Ishikawa (cell line): ENCODE data around the gene TXLNB.

Source experiments
- CEBPB ChIP-seq: IDR thresholded peaks from 2 replicates; pipeline ENCODE4 v1.6.1; 2012
- CREB1 ChIP-seq: IDR thresholded peaks from 2 replicates; pipeline ENCODE4 v1.6.1; 2012; ENCODE audit warnings: low read depth
- EGR1 ChIP-seq: IDR thresholded peaks from 2 replicates; pipeline ENCODE4 v1.6.1; 2012
- EP300 ChIP-seq: IDR thresholded peaks from 2 replicates; pipeline ENCODE4 v1.6.1; 2012; ENCODE audit warnings: borderline replicate concordance
- FOXM1 ChIP-seq: IDR thresholded peaks from 2 replicates; pipeline ENCODE4 v1.6.1; 2012; ENCODE audit warnings: low read depth, borderline replicate concordance
- MAX ChIP-seq: IDR thresholded peaks from 2 replicates; pipeline ENCODE4 v1.6.1; 2012
- NFIC ChIP-seq: IDR thresholded peaks from 2 replicates; pipeline ENCODE4 v1.6.1; 2012
- RAD21 ChIP-seq: IDR thresholded peaks from 2 replicates; pipeline ENCODE4 v1.6.1; 2012; ENCODE audit warnings: low read depth
- REST ChIP-seq: IDR thresholded peaks from 2 replicates; pipeline ENCODE4 v1.6.1; 2012; ENCODE audit warnings: low read depth, mild to moderate bottlenecking
- TAF1 ChIP-seq: IDR thresholded peaks from 2 replicates; pipeline ENCODE4 v1.6.1; 2012; ENCODE audit warnings: low read depth, mild to moderate bottlenecking
- TCF12 ChIP-seq: IDR thresholded peaks from 2 replicates; pipeline ENCODE4 v1.6.1; 2012; ENCODE audit warnings: low read depth
- TEAD4 ChIP-seq: IDR thresholded peaks from 2 replicates; pipeline ENCODE4 v1.6.1; 2012
- USF1 ChIP-seq: IDR thresholded peaks from 2 replicates; pipeline ENCODE4 v1.6.1; 2012
- YY1 ChIP-seq: IDR thresholded peaks from 2 replicates; pipeline ENCODE4 v1.6.1; 2012; ENCODE audit warnings: low read depth
- ZBTB7A ChIP-seq: IDR thresholded peaks from 2 replicates; pipeline ENCODE4 v1.6.1; 2012; ENCODE audit warnings: low read depth

Gene TXLNB

GRCh38 chr6:139325125-139325524 is 33.3 kb upstream of the TXLNB start:
- TF ChIP-seq CREB1 (no peak), MAX (no peak), RAD21 (no peak), EP300 (no peak), USF1 (no peak), TCF12 (no peak), ZBTB7A (no peak), REST (no peak), CEBPB (no peak), TAF1 (no peak), TEAD4 (no peak), NFIC (no peak), FOXM1 (no peak), EGR1 (no peak)

- TF ChIP-seq NFIC = no peak
- no peak for TF ChIP-seq YY1
- no peak for TF ChIP-seq USF1
- no peak for TF ChIP-seq MAX
- TF ChIP-seq RAD21 = no peak
- TF ChIP-seq TCF12 = no peak
- TF ChIP-seq EGR1 = no peak
- no peak for TF ChIP-seq TAF1
- no peak for TF ChIP-seq ZBTB7A
- no peak for TF ChIP-seq EP300
- TF ChIP-seq CEBPB = no peak
- no peak for TF ChIP-seq CREB1
Observed at GRCh38 chr6:139324301-139324555, 32.4 kb upstream of the TXLNB start.

- no peak for TF ChIP-seq TCF12
- no peak for TF ChIP-seq REST
- TF ChIP-seq USF1 = no peak
- no peak for TF ChIP-seq EP300
- TF ChIP-seq CREB1 = no peak
- no peak for TF ChIP-seq EGR1
- no peak for TF ChIP-seq RAD21
- no peak for TF ChIP-seq YY1
- no peak for TF ChIP-seq TAF1
- no peak for TF ChIP-seq MAX
- no peak for TF ChIP-seq NFIC
- TF ChIP-seq CEBPB = no peak
- no peak for TF ChIP-seq ZBTB7A
- no peak for TF ChIP-seq FOXM1
Observed at GRCh38 chr6:139323511-139324300, 31.9 kb upstream of the TXLNB start.

- TF ChIP-seq MAX (no peak), FOXM1 (no peak)
Observed at GRCh38 chr6:139320081-139320480, 28.3 kb upstream of the TXLNB start.

GRCh38 chr6:139316622-139317317 is 25.0 kb upstream of the TXLNB start:
- TF ChIP-seq TEAD4 = no peak
- TF ChIP-seq EGR1 = no peak
- no peak for TF ChIP-seq RAD21
- no peak for TF ChIP-seq FOXM1
- no peak for TF ChIP-seq REST
- TF ChIP-seq TAF1 = no peak
- no peak for TF ChIP-seq NFIC
- no peak for TF ChIP-seq CEBPB
- no peak for TF ChIP-seq EP300
- no peak for TF ChIP-seq MAX
- no peak for TF ChIP-seq TCF12
- no peak for TF ChIP-seq USF1
- no peak for TF ChIP-seq ZBTB7A
- TF ChIP-seq YY1 = no peak
- no peak for TF ChIP-seq CREB1
